ENCODE measurements around the gene EEF2K. TPM values are rescaled to one million over a fixed set of nuclear protein-coding genes. Genes with fewer than 3 reads are reported as not detected.

EEF2K gene
- total and polyA plus RNA-seq, 2 of the 13 experiments (the other 11 are each of a cell fraction or from before 2014, with no cell fraction given): 22.0 to 23.8 TPM

- BruUV-seq (replicated peaks): no TSS peak
- intact Hi-C loops (cut with micrococcal nuclease; ENCODE audit: unreplicated experiment): no loop called here
- CTCF ChIA-PET (ENCODE audit: low intra/inter-chr PET ratio, low total read pairs): no interaction called here
Observed at GRCh38 chr16:22181426-22181825, 24.7 kb upstream of the EEF2K start.

More at GRCh38 chr16:22181426-22181825, 24.7 kb upstream of the EEF2K start:
- TF ChIP-seq NFYB (CRISPR knock-in tag; IDR thresholded peaks at IDR 0.05): no peak
- TF ChIP-seq DNMT3B (CRISPR knock-in tag; conservative IDR thresholded peaks at IDR 0.05): no peak
- no peak for TF ChIP-seq ZNF788 (CRISPR knock-in tag; IDR thresholded peaks at IDR 0.05; ENCODE audit: borderline replicate concordance)
- TF ChIP-seq ZNF670 (CRISPR knock-in tag; IDR thresholded peaks at IDR 0.05; ENCODE audit: borderline replicate concordance): no peak
- TF ChIP-seq ZNF331 (CRISPR knock-in tag; IDR thresholded peaks at IDR 0.05): no peak
- TF ChIP-seq, protein P1, sequence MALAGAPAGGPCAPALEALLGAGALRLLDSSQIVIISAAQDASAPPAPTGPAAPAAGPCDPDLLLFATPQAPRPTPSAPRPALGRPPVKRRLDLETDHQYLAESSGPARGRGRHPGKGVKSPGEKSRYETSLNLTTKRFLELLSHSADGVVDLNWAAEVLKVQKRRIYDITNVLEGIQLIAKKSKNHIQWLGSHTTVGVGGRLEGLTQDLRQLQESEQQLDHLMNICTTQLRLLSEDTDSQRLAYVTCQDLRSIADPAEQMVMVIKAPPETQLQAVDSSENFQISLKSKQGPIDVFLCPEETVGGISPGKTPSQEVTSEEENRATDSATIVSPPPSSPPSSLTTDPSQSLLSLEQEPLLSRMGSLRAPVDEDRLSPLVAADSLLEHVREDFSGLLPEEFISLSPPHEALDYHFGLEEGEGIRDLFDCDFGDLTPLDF (CRISPR knock-in tag; IDR thresholded peaks at IDR 0.05): no peak
- no peak for TF ChIP-seq ZSCAN21 (CRISPR knock-in tag; IDR thresholded peaks at IDR 0.05; ENCODE audit: borderline replicate concordance)
- no peak for TF ChIP-seq REPIN1 (CRISPR knock-in tag; IDR thresholded peaks at IDR 0.05; ENCODE audit: borderline replicate concordance, low read depth)
- TF ChIP-seq, protein P2, sequence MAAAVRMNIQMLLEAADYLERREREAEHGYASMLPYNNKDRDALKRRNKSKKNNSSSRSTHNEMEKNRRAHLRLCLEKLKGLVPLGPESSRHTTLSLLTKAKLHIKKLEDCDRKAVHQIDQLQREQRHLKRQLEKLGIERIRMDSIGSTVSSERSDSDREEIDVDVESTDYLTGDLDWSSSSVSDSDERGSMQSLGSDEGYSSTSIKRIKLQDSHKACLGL (CRISPR knock-in tag; IDR thresholded peaks at IDR 0.05): no peak
- TF ChIP-seq MEIS2 (CRISPR knock-in tag; IDR thresholded peaks at IDR 0.05): no peak
- no peak for TF ChIP-seq PHB2 (IDR thresholded peaks at IDR 0.05; ENCODE audit: partially characterized antibody)
- TF ChIP-seq ZNF619 (CRISPR knock-in tag; IDR thresholded peaks at IDR 0.05): no peak
- no peak for TF ChIP-seq TOE1 (CRISPR knock-in tag; IDR thresholded peaks at IDR 0.05)
- TF ChIP-seq JUNB (CRISPR knock-in tag; IDR thresholded peaks at IDR 0.05; ENCODE audit: borderline replicate concordance): no peak
- TF ChIP-seq, protein P3, sequence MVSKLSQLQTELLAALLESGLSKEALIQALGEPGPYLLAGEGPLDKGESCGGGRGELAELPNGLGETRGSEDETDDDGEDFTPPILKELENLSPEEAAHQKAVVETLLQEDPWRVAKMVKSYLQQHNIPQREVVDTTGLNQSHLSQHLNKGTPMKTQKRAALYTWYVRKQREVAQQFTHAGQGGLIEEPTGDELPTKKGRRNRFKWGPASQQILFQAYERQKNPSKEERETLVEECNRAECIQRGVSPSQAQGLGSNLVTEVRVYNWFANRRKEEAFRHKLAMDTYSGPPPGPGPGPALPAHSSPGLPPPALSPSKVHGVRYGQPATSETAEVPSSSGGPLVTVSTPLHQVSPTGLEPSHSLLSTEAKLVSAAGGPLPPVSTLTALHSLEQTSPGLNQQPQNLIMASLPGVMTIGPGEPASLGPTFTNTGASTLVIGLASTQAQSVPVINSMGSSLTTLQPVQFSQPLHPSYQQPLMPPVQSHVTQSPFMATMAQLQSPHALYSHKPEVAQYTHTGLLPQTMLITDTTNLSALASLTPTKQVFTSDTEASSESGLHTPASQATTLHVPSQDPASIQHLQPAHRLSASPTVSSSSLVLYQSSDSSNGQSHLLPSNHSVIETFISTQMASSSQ (IDR thresholded peaks at IDR 0.05; ENCODE audit: low read depth): no peak
- TF ChIP-seq, protein P3 (CRISPR knock-in tag; IDR thresholded peaks at IDR 0.05; ENCODE audit: borderline replicate concordance): no peak
- TF ChIP-seq NCOA2 (CRISPR knock-in tag; IDR thresholded peaks at IDR 0.05): no peak
- TF ChIP-seq, protein P4, sequence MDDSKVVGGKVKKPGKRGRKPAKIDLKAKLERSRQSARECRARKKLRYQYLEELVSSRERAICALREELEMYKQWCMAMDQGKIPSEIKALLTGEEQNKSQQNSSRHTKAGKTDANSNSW (CRISPR knock-in tag; IDR thresholded peaks at IDR 0.05; ENCODE audit: borderline replicate concordance): no peak
- no peak for TF ChIP-seq KLF13 (CRISPR knock-in tag; IDR thresholded peaks at IDR 0.05)
- no peak overlapping the region for H2AFZ ChIP-seq (ENCODE audit: low read length)
- H3K4me2 ChIP-seq (ENCODE audit: low read depth, low read length): no peak overlapping the region
- POLR2A ChIA-PET: no interaction called here
- H3K9me3 ChIP-seq (ENCODE audit: low read length): no peaks in the 10 kb centered on the region
- H4K20me1 ChIP-seq (ENCODE audit: insufficient read depth, low read length): no peaks in the 10 kb centered on the region
- H3K27me3 ChIP-seq (ENCODE audit: control insufficient read depth in 1 of 2, insufficient read depth in 2 of 2, low read length in 2 of 2): peaks cover 2 to 13% of the 10 kb centered on the region in 2 experiments; a peak in 3 of 5 replicates
- DNase-seq (ENCODE audit: low spot score) (no peak), FAIRE-seq (no peak), ATAC-seq (no peak)
- H3K4me1 ChIP-seq (ENCODE audit: insufficient read depth, low read length): peaks cover 7% of the 10 kb centered on the region; the same call in 1 of the 2 replicates
- 80% methylated on average over 4 of the region's 11 CpGs for WGBS (ENCODE audit: low lambda C conversion rate)
- no peak overlapping the region for H3K27ac ChIP-seq (ENCODE audit: extremely low read length, insufficient read depth, low read length)
- H3K36me3 ChIP-seq (replicated peaks in 1 of 2; ENCODE audit: control insufficient read depth in 1 of 2, insufficient read depth in 2 of 2, low read length in 2 of 2): no peaks in the 10 kb centered on the region
- in situ Hi-C loops (cut with HindIII; ENCODE audit: extremely low pct_ligation_motif_present, low pct_unique_long_range_greater_than_20kb): no loop called here
- H3K9ac ChIP-seq (ENCODE audit: insufficient read depth, low read depth, low read length): no peak overlapping the region
- H3K4me3 ChIP-seq (replicated peaks in 1 of 3; ENCODE audit: insufficient read depth in 1 of 3, low read depth in 2 of 3, low read length in 3 of 3): no peak overlapping the region
- no peaks in the 10 kb centered on the region for H3K79me2 ChIP-seq (ENCODE audit: insufficient read depth, low read length)

Measured in HepG2 (cell line).